OCI-LY3 (cell line): Measurements from ENCODE around the gene MACO1.

ENCODE experiments used
- H2AFZ ChIP-seq: fragments of 200-600, 300-600 bp; shearing (Covaris generic); 2 replicates; pipeline ENCODE4 v1.6.0; 2014; ENCODE audit warnings: antibody characterized with exemption, low read depth, low read length
- H3K27ac ChIP-seq: fragments of 200-600, 300-600 bp; sonication (generic); 2 replicates; pipeline ENCODE4 v1.5.1; 2014; ENCODE audit warnings: mild to moderate bottlenecking, low read length, moderate library complexity, mixed read lengths
- H3K27me3 ChIP-seq: fragments of 200-600, 300-600 bp; sonication (generic); 2 replicates; pipeline ENCODE4 v1.6.1; 2014; ENCODE audit warnings: low read depth, low read length, mixed read lengths
- H3K36me3 ChIP-seq: fragments of 200-600, 300-600 bp; sonication (generic); replicated peaks from 2 replicates; pipeline ENCODE3; 2014; ENCODE audit warnings: low read depth, low read length, mixed read lengths
- H3K4me1 ChIP-seq: fragments of 300-600, 200-600 bp; sonication (generic); 2 replicates; pipeline ENCODE4 v1.6.1; 2014; ENCODE audit warnings: low read length, mixed read lengths
- H3K4me2 ChIP-seq: fragments of 200-600, 300-600 bp; sonication (generic); 2 replicates; pipeline ENCODE4 v1.6.1; 2014; ENCODE audit warnings: low read length, mixed read lengths
- H3K4me3 ChIP-seq: fragments of 300-600, 200-600 bp; sonication (generic); 2 replicates; pipeline ENCODE4 v1.5.1; 2014; ENCODE audit warnings: antibody characterized with exemption, mild to moderate bottlenecking, low read length, moderate library complexity
- H3K79me2 ChIP-seq: fragments of 300-600, 200-600 bp; shearing (Covaris generic); 2 replicates; pipeline ENCODE4 v1.6.1; 2014; ENCODE audit warnings: mild to moderate bottlenecking, low read length, mixed read lengths
- H3K9ac ChIP-seq: fragments of 300-600, 200-600 bp; shearing (Covaris generic); 2 replicates; pipeline ENCODE4 v1.6.0; 2014; ENCODE audit warnings: mild to moderate bottlenecking, low read length, moderate library complexity
- H3K9me3 ChIP-seq: fragments of 200-600, 300-600 bp; shearing (Covaris generic); 2 replicates; pipeline ENCODE4 v1.6.1; 2014; ENCODE audit warnings: low read length, mixed read lengths; ENCODE audit not compliant: insufficient read depth
- H4K20me1 ChIP-seq: fragments of 200-600, 300-600 bp; sonication (generic); 2 replicates; pipeline ENCODE4 v1.6.1; 2016; ENCODE audit warnings: low read length, mixed read lengths; ENCODE audit not compliant: insufficient read depth
- CTCF ChIP-seq: fragments of 200-600, 300-600 bp; sonication (generic); IDR thresholded peaks from 2 replicates; pipeline ENCODE4 v1.5.1; 2014; ENCODE audit warnings: antibody characterized with exemption, low read length, low read depth
- EZH2phosphoT487 ChIP-seq: fragments of 200-600 bp; shearing (Covaris generic); IDR thresholded peaks from 2 replicates; pipeline ENCODE4 v1.6.1; 2018; ENCODE audit warnings: antibody characterized with exemption, mixed run types, low read depth

MACO1 gene

GRCh38 chr1:25473653-25474225 lies 43.0 kb downstream of the MACO1 start:
- H3K27ac ChIP-seq: peak overlapping the region; percentile 99
- peak overlapping the region; percentile 70 for H3K4me3 ChIP-seq
- no peak overlapping the region for H2AFZ ChIP-seq
- H4K20me1 ChIP-seq: no peaks in the 10 kb centered on the region
- H3K9me3 ChIP-seq: no peaks in the 10 kb centered on the region
- H3K4me2 ChIP-seq: peak overlapping the region; percentile 83
- peaks cover 70% of the 10 kb centered on the region for H3K4me1 ChIP-seq
- H3K36me3 ChIP-seq: peaks cover 14% of the 10 kb centered on the region
- no peaks in the 10 kb centered on the region for H3K27me3 ChIP-seq
- peak overlapping the region; percentile 69 for H3K9ac ChIP-seq
- TF ChIP-seq EZH2phosphoT487: no peak
- TF ChIP-seq CTCF: no peak
- H3K79me2 ChIP-seq: peaks cover 89% of the 10 kb centered on the region

GRCh38 chr1:25474439-25475047 lies 43.8 kb downstream of the MACO1 start:
- peak overlapping the region; percentile 56 for H3K4me3 ChIP-seq
- H3K27ac ChIP-seq: peak overlapping the region; percentile 99
- no peak overlapping the region for H2AFZ ChIP-seq
- H4K20me1 ChIP-seq: no peaks in the 10 kb centered on the region
- TF ChIP-seq CTCF (no peak), EZH2phosphoT487 (no peak)
- H3K9me3 ChIP-seq: no peaks in the 10 kb centered on the region
- no peaks in the 10 kb centered on the region for H3K27me3 ChIP-seq
- H3K9ac ChIP-seq: peak overlapping the region; percentile 69
- H3K36me3 ChIP-seq: peaks cover 13% of the 10 kb centered on the region
- H3K4me2 ChIP-seq: peak overlapping the region; percentile 83
- H3K4me1 ChIP-seq: peaks cover 73% of the 10 kb centered on the region
- peaks cover 89% of the 10 kb centered on the region for H3K79me2 ChIP-seq

- Histone ChIP-seq H3K36me3 (peaks cover 14% of the 10 kb centered on the region), H3K27ac (peak overlapping the region; percentile 99)
- TF ChIP-seq EZH2phosphoT487 (no peak), CTCF (no peak)
Measured at GRCh38 chr1:25476186-25477097, 45.7 kb downstream of the MACO1 start.

More at GRCh38 chr1:25476186-25477097, 45.7 kb downstream of the MACO1 start:
- 0 out of 2 replicates have a peak, but pooled peaks cover 4% of the 10 kb centered on the region for H4K20me1 ChIP-seq
- H3K79me2 ChIP-seq: peaks cover 87% of the 10 kb centered on the region
- no peaks in the 10 kb centered on the region for H3K9me3 ChIP-seq
- peak overlapping the region; percentile 54 for H3K4me3 ChIP-seq
- H2AFZ ChIP-seq: no peak overlapping the region
- H3K4me1 ChIP-seq: peaks cover 73% of the 10 kb centered on the region
- H3K4me2 ChIP-seq: peak overlapping the region; percentile 56
- H3K27me3 ChIP-seq: no peaks in the 10 kb centered on the region
- peak overlapping the region; percentile 70 for H3K9ac ChIP-seq
